K562 (cell line): Measurements from ENCODE around the gene GPR157. TPM values are rescaled to one million over a fixed set of nuclear protein-coding genes. Genes with fewer than 3 reads are reported as not detected.
A peak's percentile ranks its signal among the peaks of the same experiment; 100 is the strongest.

Source experiments
- ATAC-seq: fragments of 200-7000 bp; cut with Tn5 transposase; 3 replicates; pipeline ENCODE4 v1.9.1; 2020; ENCODE audit warnings: moderate library complexity
- BruUV-seq: library from RNA; stranded (reverse); fragments of 400-500 nt; replicated peaks from 2 replicates; lab custom pipeline; 2021; lab: Mats Ljungman, UMichigan
- CTCF ChIA-PET: fragments of 300-600 bp; formaldehyde crosslinking; extraction: SDS; loops from one replicate; lab custom pipeline; 2021; ENCODE audit warnings: low intra/inter-chr PET ratio; lab: Yijun Ruan, JAX
- POLR2A ChIA-PET: fragments of 300-600, 350-650 bp; sonication (Branson Sonifier 250); formaldehyde crosslinking; extraction: SDS; loops from one replicate; lab custom pipeline; 2021; ENCODE audit warnings: antibody characterized with exemption, inconsistent platforms; lab: Yijun Ruan, JAX
- DNase-seq, 4 experiments: peaks; one replicate each; pipeline versions ENCODE4 v3.0.0 to v3.0.0-alpha.2; 2011 to 2018; ENCODE audit warnings: low spot score in 3 of 4, mixed read lengths in 3 of 4; ENCODE audit errors: extremely low read depth in 1 of 4
- FAIRE-seq: peaks from 2 replicates; lab custom pipeline; 2011; peaks lifted over from hg19 to GRCh38; lab: Jason Lieb, UNC
- H2AFZ ChIP-seq: 2 replicates; pipeline ENCODE4 v1.6.0; 2011; ENCODE audit warnings: low read depth, low read length, control low read depth, inconsistent platforms
- H3K27ac ChIP-seq: fragments of 200-600 bp; 3 replicates; pipeline ENCODE4 v1.8.0; 2011; ENCODE audit warnings: low read depth, mild to moderate bottlenecking, control low read depth, inconsistent platforms, low read length, moderate library complexity, mixed read lengths; ENCODE audit errors: extremely low read depth
- H3K27me3 ChIP-seq, 2 experiments: fragments of 300-600 bp in 1 of 2; 2 replicates in 1 of 2; 3 replicates in 1 of 2; pipeline versions ENCODE4 v1.6.0 to v1.8.0; 2011; ENCODE audit warnings: inconsistent platforms in 2 of 2, low read length in 2 of 2, mild to moderate bottlenecking in 1 of 2, mixed read lengths in 1 of 2, moderate library complexity in 1 of 2; ENCODE audit not compliant: control insufficient read depth in 2 of 2, insufficient read depth in 2 of 2
- H3K36me3 ChIP-seq: fragments of 300-600 bp; 3 replicates; pipeline ENCODE4 v1.8.0; 2011; ENCODE audit warnings: mild to moderate bottlenecking, low read length, inconsistent platforms; ENCODE audit not compliant: control insufficient read depth, insufficient read depth
- H3K4me1 ChIP-seq, 2 experiments: fragments of 200-600 bp in 1 of 2; replicated peaks in 1 of 2; 2 replicates in 1 of 2; 3 replicates in 1 of 2; pipeline versions ENCODE4 v1.5.1 to v1.8.0; 2011; ENCODE audit warnings: inconsistent platforms in 2 of 2, low read length in 2 of 2, mild to moderate bottlenecking in 1 of 2, mixed read lengths in 1 of 2, moderate library complexity in 1 of 2; ENCODE audit not compliant: control insufficient read depth in 2 of 2, insufficient read depth in 2 of 2
- H3K4me2 ChIP-seq: 2 replicates; pipeline ENCODE4 v1.6.1; 2011; ENCODE audit warnings: low read length, control low read depth, inconsistent platforms, mixed read lengths; ENCODE audit not compliant: insufficient read depth
- H3K4me3 ChIP-seq: fragments of 200-600 bp; sonication (generic), shearing (Covaris generic); 2 replicates; pipeline ENCODE4 v1.5.1; 2016; ENCODE audit warnings: control low read depth, inconsistent platforms
- H3K79me2 ChIP-seq: fragments of 200-600 bp; 3 replicates; pipeline ENCODE4 v1.8.0; 2011; ENCODE audit warnings: low read length, inconsistent platforms; ENCODE audit not compliant: control insufficient read depth, insufficient read depth
- H3K9ac ChIP-seq, 2 experiments: 2 replicates each; pipeline versions ENCODE4 v1.6.0 to v1.6.1; 2011; ENCODE audit warnings: low read depth in 2 of 2, low read length in 2 of 2, control low read depth in 1 of 2, inconsistent platforms in 1 of 2, mild to moderate bottlenecking in 1 of 2, mixed read lengths in 1 of 2; ENCODE audit not compliant: insufficient read depth in 1 of 2
- H3K9me1 ChIP-seq: one replicate; pipeline ENCODE4 v1.6.0; 2011; ENCODE audit warnings: inconsistent platforms, mild to moderate bottlenecking, low read length, moderate library complexity; ENCODE audit not compliant: control insufficient read depth, insufficient read depth
- H3K9me3 ChIP-seq: replicated peaks from 2 replicates; pipeline ENCODE4 v1.5.1; 2011; ENCODE audit warnings: low read depth, low read length, inconsistent platforms; ENCODE audit not compliant: control insufficient read depth, insufficient read depth
- H4K20me1 ChIP-seq: replicated peaks from 2 replicates; pipeline ENCODE4 v1.6.1; 2011; ENCODE audit warnings: low read length, inconsistent platforms, mixed read lengths; ENCODE audit not compliant: control insufficient read depth, insufficient read depth
- ARID2 ChIP-seq: fragments of 450-650 bp; IDR thresholded peaks from 2 replicates; pipeline ENCODE4 v1.6.1; 2017; ENCODE audit warnings: antibody characterized with exemption, mild to moderate bottlenecking
- CREBBP ChIP-seq: IDR thresholded peaks from one replicate; pipeline ENCODE4 v1.6.1; 2012; ENCODE audit warnings: low read depth, mild to moderate bottlenecking, control low read depth, inconsistent platforms, low read length
- HMG20B ChIP-seq: fragments of 250-450 bp; sonication (Bioruptor Pico); IDR thresholded peaks from 2 replicates; pipeline ENCODE4 v1.5.0; 2021; ENCODE audit warnings: mild to moderate bottlenecking
- LCOR ChIP-seq: sonication (generic); formaldehyde crosslinking; IDR thresholded peaks from 2 replicates; pipeline ENCODE4 v1.8.0; 2022; ENCODE audit warnings: mild to moderate bottlenecking, missing genetic modification reagents
- RBM15 ChIP-seq: fragments of 200-400 bp; formaldehyde crosslinking; IDR thresholded peaks from 2 replicates; pipeline ENCODE4 v1.6.1; 2018; ENCODE audit warnings: mild to moderate bottlenecking, low read length, moderate library complexity; ENCODE audit not compliant: insufficient read depth
- RNF2 ChIP-seq: sonication (generic); IDR thresholded peaks from 2 replicates; pipeline ENCODE4 v1.6.1; 2016
- TAL1 ChIP-seq: fragments of 450-650 bp; IDR thresholded peaks from 2 replicates; pipeline ENCODE4 v1.6.1; 2016; ENCODE audit warnings: mild to moderate bottlenecking
- ZNF121 ChIP-seq: sonication (generic); formaldehyde crosslinking; conservative IDR thresholded peaks from 2 replicates; pipeline ENCODE4 v1.8.0; 2022; ENCODE audit warnings: missing genetic modification reagents
- ZNF57 ChIP-seq: fragments of 450-650 bp; formaldehyde crosslinking; IDR thresholded peaks from 2 replicates; pipeline ENCODE4 v1.4.0; 2020; ENCODE audit warnings: mild to moderate bottlenecking, moderate library complexity
- WGBS: fragments of 100-300 bp; shearing (Covaris generic); methylation state at CpG from one replicate; pipeline ENCODE4 v1.1.6; 2016; ENCODE audit warnings: low coverage, mixed read lengths; ENCODE audit not compliant: insufficient coverage; ENCODE audit errors: missing lambda C conversion rate; 5-methylcytosine and 5-hydroxymethylcytosine counted together
- in situ Hi-C: fragments of 300-500 bp; cut with MboI; formaldehyde crosslinking; loops from 4 replicates; pipeline ENCODE4 v1.15.0; 2018; ENCODE audit warnings: inconsistent platforms, mixed read lengths
- intact Hi-C: fragments of 100-400 bp; cut with micrococcal nuclease; formaldehyde crosslinking; loops from 2 replicates; pipeline ENCODE4 v1.14.2; 2022
- polyA plus RNA-seq, 8 experiments: library from polyadenylated mRNA; depleted of rRNA in 4 of 8; stranded (reverse) in 5 of 8; unstranded in 3 of 8; fragments of >200 nt; fragmentation: Nextera tagmentation in 2 of 8; fragmentation: Illumina TruSeq in 1 of 8; extraction: Ambion mirVana in 2 of 8; extraction: Trizol in 1 of 8; gene quantifications; 2 replicates each; pipeline versions ENCODE4 v1.2.1 to v1.2.3, GENCODE V29; 2011 to 2014; ENCODE audit warnings: inconsistent platforms in 1 of 8, missing spikeins in 1 of 8
- total RNA-seq, 7 experiments: library from RNA; depleted of rRNA in 6 of 7; stranded (reverse); fragments of >200 nt in 6 of 7; fragmentation: Illumina TruSeq in 2 of 7; extraction: Trizol in 2 of 7; gene quantifications; 2 replicates each; pipeline versions ENCODE4 v1.2.1 to v1.2.3, GENCODE V29; 2011 to 2021; ENCODE audit warnings: low replicate concordance in 1 of 7
- TF ChIP-seq, protein P1 (sequence below): fragments of 450-650 bp; conservative IDR thresholded peaks from 2 replicates; pipeline ENCODE4 v1.6.1; 2016; ENCODE audit warnings: missing genetic modification characterization, low read depth, mild to moderate bottlenecking, missing compliant biosample characterization, moderate library complexity

GPR157 gene
- total and polyA plus RNA-seq, 9 of the 15 experiments (the other 6 are each of a cell fraction or from before 2014, with no cell fraction given): 0.01 to 0.18 (median 0.04) TPM; not detected in 4

DNA sequence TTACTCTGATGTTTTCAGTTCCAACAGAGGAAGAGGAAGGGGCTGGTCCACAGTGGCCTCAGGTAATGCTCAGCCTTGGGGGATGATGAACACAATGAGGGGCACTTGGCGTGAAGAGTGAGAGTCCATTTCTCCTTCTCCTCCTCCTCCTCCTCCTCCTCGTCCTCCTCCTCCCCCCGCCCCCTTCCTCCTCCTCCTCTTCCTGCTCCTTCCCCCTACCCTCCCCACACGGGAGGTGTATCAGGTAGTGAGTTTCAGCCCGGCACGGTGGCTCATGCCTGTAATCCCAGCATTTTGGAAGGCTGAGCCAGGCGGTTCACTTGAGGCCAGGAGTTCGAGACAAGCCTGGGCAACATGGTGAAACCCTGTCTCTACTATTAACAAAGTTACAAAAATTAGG is 17.3 kb upstream of the GPR157 start (continued):
- TF ChIP-seq RBM15 (no peak), TAL1 (no peak)

DNA sequence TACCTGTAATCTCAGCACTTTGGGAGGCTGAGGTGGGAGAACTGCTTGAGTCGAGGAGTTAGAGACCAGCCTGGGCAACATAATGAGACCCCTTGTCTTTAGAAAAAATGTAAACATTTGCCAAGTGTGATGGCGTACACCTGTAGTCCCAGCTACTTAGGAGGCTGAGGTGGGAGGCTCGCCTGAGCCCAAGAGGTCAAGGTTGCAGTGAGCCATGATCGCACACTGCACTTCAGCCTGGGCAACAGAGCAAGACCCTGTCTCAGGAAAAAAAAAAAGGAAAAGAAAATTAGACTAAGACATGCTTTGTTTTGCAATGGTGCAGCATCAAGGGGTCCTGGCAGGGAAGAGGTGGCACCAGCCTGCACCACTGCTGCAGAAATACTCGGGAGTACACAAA is 16.8 kb upstream of the GPR157 start:
- FAIRE-seq: no peak
- Histone ChIP-seq H3K79me2 (no peaks in the 10 kb centered on the region), H3K36me3 (no peaks in the 10 kb centered on the region), H3K9me1 (no peaks in the 10 kb centered on the region), H3K4me1 (peaks cover 2 to 5% of the 10 kb centered on the region in 2 experiments; a peak in 1 of 5 replicates)
- intact Hi-C loops: no loop called here
- POLR2A ChIA-PET: no interaction called here
- in situ Hi-C loops: loop anchor here (5.0 kb wide), 1 partner anchor 52 kb away; no protein-coding TSS in a partner anchor
- BruUV-seq: no TSS peak
- TF ChIP-seq ARID2: no peak
- TF ChIP-seq, protein P1, sequence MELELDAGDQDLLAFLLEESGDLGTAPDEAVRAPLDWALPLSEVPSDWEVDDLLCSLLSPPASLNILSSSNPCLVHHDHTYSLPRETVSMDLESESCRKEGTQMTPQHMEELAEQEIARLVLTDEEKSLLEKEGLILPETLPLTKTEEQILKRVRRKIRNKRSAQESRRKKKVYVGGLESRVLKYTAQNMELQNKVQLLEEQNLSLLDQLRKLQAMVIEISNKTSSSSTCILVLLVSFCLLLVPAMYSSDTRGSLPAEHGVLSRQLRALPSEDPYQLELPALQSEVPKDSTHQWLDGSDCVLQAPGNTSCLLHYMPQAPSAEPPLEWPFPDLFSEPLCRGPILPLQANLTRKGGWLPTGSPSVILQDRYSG (tag): no peak
- 0 out of 2 replicates have a peak, but pooled peaks have one; percentile 12 for TF ChIP-seq ZNF121
- no peak for TF ChIP-seq RNF2
- no peak for TF ChIP-seq CREBBP
- TF ChIP-seq ZNF57 (CRISPR knock-in tag): no peak
- no peak for TF ChIP-seq LCOR (CRISPR knock-in tag)
- TF ChIP-seq HMG20B (CRISPR knock-in tag): no peak
- TF ChIP-seq, all 486 proteins: peak for 1
- H3K4me3 ChIP-seq: no peak overlapping the region
- no peak overlapping the region for H3K9ac ChIP-seq
- H3K4me2 ChIP-seq: no peak overlapping the region
- CTCF ChIA-PET: interaction anchor here (0.6 kb wide), 1 partner anchor 417 kb away, joined by 4 read pairs; no protein-coding TSS in a partner anchor
- no peak overlapping the region for H3K27ac ChIP-seq
- H2AFZ ChIP-seq: no peak overlapping the region
- peaks cover 22 to 46% of the 10 kb centered on the region in 2 experiments; a peak in 3 of 5 replicates for H3K27me3 ChIP-seq
- ATAC-seq (no peak), DNase-seq (no peak)
- H4K20me1 ChIP-seq: no peaks in the 10 kb centered on the region
- no peaks in the 10 kb centered on the region for H3K9me3 ChIP-seq
- 2% methylated on average over 5 of the region's 5 CpGs for WGBS
